Subcutaneous abdominal adipose tissue (tissue), 5 donors: Measurements from ENCODE around the gene NDFIP1.
"Not testable (repeated sequence)": the region's sequence is repeated elsewhere in the genome, so short reads cannot be mapped to it uniquely, and the experiment has no call there.

Experiments
- H3K27ac ChIP-seq: one replicate; pipeline ENCODE4 v1.7.0; 2013; ENCODE audit warnings: low read depth, mild to moderate bottlenecking, inconsistent platforms, low read length, moderate library complexity
- H3K27me3 ChIP-seq, 5 donors: one replicate each; pipeline ENCODE4 v1.7.0; 2013; ENCODE audit warnings: low read length in 5 of 5, inconsistent platforms in 1 of 5; ENCODE audit not compliant: control insufficient read depth in 5 of 5, insufficient read depth in 4 of 5
- H3K36me3 ChIP-seq, 5 donors: one replicate each; pipeline ENCODE4 v1.7.0; 2013; ENCODE audit warnings: low read length in 5 of 5; ENCODE audit not compliant: control insufficient read depth in 5 of 5, insufficient read depth in 5 of 5
- H3K4me1 ChIP-seq, 5 donors: one replicate each; pipeline ENCODE4 v1.7.0; 2013; ENCODE audit warnings: low read length in 5 of 5, mild to moderate bottlenecking in 3 of 5, moderate library complexity in 1 of 5; ENCODE audit not compliant: control insufficient read depth in 5 of 5, insufficient read depth in 5 of 5
- H3K4me3 ChIP-seq, 5 donors: one replicate each; pipeline ENCODE4 v1.7.0; 2013; ENCODE audit warnings: low read length in 5 of 5, low read depth in 1 of 5
- H3K9ac ChIP-seq, 5 donors: one replicate each; pipeline ENCODE4 v1.7.0; 2013; ENCODE audit warnings: low read length in 5 of 5, mild to moderate bottlenecking in 4 of 5, moderate library complexity in 3 of 5
- H3K9me3 ChIP-seq, 5 donors: one replicate each; pipeline ENCODE4 v1.7.0; 2013; ENCODE audit warnings: low read length in 5 of 5; ENCODE audit not compliant: control insufficient read depth in 5 of 5
- donor health status: healthy.
- donor health status: healthy.
- donor health status: healthy.
- donor health status: healthy.
- donor health status: healthy.

The NDFIP1 gene

DNA sequence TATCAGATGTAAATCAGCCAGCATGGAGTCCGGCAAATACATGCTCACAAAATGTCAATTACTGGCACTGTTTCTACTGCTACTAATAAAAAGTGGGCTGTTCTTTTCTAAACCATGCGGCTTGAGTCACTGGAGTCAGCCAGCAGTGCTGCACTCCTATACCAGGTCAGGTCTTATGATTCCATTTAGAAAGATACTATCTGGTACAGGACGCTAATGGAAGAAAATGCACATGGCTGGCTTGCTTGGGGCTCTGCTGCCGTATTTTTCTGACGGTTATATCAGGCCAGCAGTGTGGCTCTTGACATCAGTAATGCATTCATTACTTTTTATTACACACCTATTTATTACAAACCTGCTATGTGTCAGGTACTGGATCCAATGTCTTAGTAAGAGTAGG is 74.3 kb downstream of the NDFIP1 start:
- peaks cover 0 to 3% (median 0%) of the 10 kb centered on the region in 5 donors for H3K27me3 ChIP-seq
- H3K36me3 ChIP-seq = no peaks in the 10 kb centered on the region
- H3K27ac ChIP-seq = no peak overlapping the region
- H3K4me3 ChIP-seq = no peak overlapping the region
- peaks cover 0 to 26% (median 5%) of the 10 kb centered on the region in 5 donors for H3K4me1 ChIP-seq
- no peak overlapping the region for H3K9ac ChIP-seq
- H3K9me3 ChIP-seq = no peaks in the 10 kb centered on the region

GRCh38 chr5:142183561-142183960 is 75.0 kb downstream of the NDFIP1 start:
- Histone ChIP-seq H3K4me3 (no peak overlapping the region), H3K27ac (no peak overlapping the region), H3K9ac (no peak overlapping the region), H3K9me3 (no peaks in the 10 kb centered on the region), H3K4me1 (peaks cover 0 to 26% (median 5%) of the 10 kb centered on the region in 5 donors), H3K36me3 (no peaks in the 10 kb centered on the region), H3K27me3 (peaks cover 0 to 3% (median 0%) of the 10 kb centered on the region in 5 donors)

DNA sequence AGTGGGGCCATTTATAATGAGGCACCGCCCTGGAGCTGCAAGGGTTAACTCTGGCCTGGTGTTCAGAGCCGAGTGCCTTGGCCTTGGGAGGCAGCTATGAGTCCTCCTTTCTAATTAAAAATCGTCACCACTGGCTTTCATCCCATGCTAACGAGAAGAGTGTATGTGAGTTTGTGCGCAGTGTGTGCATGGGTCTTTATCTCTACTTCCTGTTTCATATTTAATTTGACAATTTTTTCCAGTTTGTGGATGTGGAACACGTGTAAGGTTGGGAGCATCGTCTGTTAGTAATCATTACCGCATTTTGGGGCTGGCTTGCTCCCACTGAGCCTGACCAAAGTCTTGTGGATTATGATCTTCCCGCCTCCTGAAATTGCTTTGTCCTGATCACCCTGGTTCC is 76.4 kb downstream of the NDFIP1 start:
- no peak overlapping the region for H3K27ac ChIP-seq
- H3K4me1 ChIP-seq = peaks cover 0 to 26% (median 5%) of the 10 kb centered on the region in 5 donors
- H3K9me3 ChIP-seq = no peaks in the 10 kb centered on the region
- no peaks in the 10 kb centered on the region for H3K36me3 ChIP-seq
- no peak overlapping the region for H3K9ac ChIP-seq
- H3K4me3 ChIP-seq = no peak overlapping the region
- H3K27me3 ChIP-seq = peaks cover 0 to 3% (median 0%) of the 10 kb centered on the region in 5 donors

DNA sequence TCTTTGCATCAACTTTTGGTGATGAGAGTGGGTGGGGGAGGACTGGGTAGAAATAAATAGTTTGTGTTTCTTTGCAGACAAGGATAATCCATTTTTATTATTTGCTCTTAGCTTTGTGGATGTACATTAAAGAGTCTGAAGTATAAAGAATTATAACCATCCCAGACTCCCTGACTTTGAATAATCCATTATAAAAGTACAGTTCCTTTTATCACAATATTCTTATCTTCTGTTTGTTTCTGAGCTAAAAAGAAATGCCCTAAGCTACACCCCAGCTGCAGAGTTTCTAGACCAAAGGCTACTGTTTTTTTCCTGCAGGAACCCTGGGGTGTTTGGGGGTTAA is 77.9 kb downstream of the NDFIP1 start:
- Histone ChIP-seq H3K4me1 (peaks cover 0 to 26% (median 5%) of the 10 kb centered on the region in 5 donors), H3K9me3 (no peaks in the 10 kb centered on the region), H3K27me3 (peaks cover 0 to 3% (median 0%) of the 10 kb centered on the region in 5 donors), H3K27ac (no peak overlapping the region), H3K36me3 (no peaks in the 10 kb centered on the region), H3K9ac (no peak overlapping the region), H3K4me3 (no peak overlapping the region)

GRCh38 chr5:142186857-142187594 is 78.4 kb downstream of the NDFIP1 start:
- Histone ChIP-seq H3K4me1 (peaks cover 0 to 26% (median 5%) of the 10 kb centered on the region in 5 donors), H3K27me3 (peaks cover 0 to 3% (median 0%) of the 10 kb centered on the region in 5 donors), H3K4me3 (no peak overlapping the region), H3K9ac (no peak overlapping the region), H3K9me3 (no peaks in the 10 kb centered on the region), H3K27ac (no peak overlapping the region), H3K36me3 (no peaks in the 10 kb centered on the region)

- H3K36me3 ChIP-seq, H3K9ac ChIP-seq, H3K4me3 ChIP-seq, H3K27me3 ChIP-seq, H3K27ac ChIP-seq, H3K9me3 ChIP-seq: not testable (repeated sequence)
- peaks cover 0 to 37% (median 16%) of the 10 kb centered on the region in 5 donors for H3K4me1 ChIP-seq
These were observed 80.1 kb downstream of the NDFIP1 start for GRCh38 chr5:142188691-142189090.

GRCh38 chr5:142189813-142190212 is 81.2 kb downstream of the NDFIP1 start:
- no peak overlapping the region for H3K4me3 ChIP-seq
- H3K27ac ChIP-seq = no peak overlapping the region
- H3K27me3 ChIP-seq = peaks cover 0 to 3% (median 0%) of the 10 kb centered on the region in 5 donors
- peaks cover 0 to 36% (median 16%) of the 10 kb centered on the region in 5 donors for H3K4me1 ChIP-seq
- no peaks in the 10 kb centered on the region for H3K36me3 ChIP-seq
- H3K9ac ChIP-seq = no peak overlapping the region
- H3K9me3 ChIP-seq = no peaks in the 10 kb centered on the region

- Histone ChIP-seq H3K36me3 (no peaks in the 10 kb centered on the region), H3K27me3 (no peaks in the 10 kb centered on the region), H3K4me1 (peaks cover 0 to 21% (median 14%) of the 10 kb centered on the region in 5 donors), H3K9ac (no peak overlapping the region), H3K4me3 (no peak overlapping the region), H3K9me3 (no peaks in the 10 kb centered on the region), H3K27ac (no peak overlapping the region)
These were observed 83.2 kb downstream of the NDFIP1 start for GRCh38 chr5:142191776-142192175.

DNA sequence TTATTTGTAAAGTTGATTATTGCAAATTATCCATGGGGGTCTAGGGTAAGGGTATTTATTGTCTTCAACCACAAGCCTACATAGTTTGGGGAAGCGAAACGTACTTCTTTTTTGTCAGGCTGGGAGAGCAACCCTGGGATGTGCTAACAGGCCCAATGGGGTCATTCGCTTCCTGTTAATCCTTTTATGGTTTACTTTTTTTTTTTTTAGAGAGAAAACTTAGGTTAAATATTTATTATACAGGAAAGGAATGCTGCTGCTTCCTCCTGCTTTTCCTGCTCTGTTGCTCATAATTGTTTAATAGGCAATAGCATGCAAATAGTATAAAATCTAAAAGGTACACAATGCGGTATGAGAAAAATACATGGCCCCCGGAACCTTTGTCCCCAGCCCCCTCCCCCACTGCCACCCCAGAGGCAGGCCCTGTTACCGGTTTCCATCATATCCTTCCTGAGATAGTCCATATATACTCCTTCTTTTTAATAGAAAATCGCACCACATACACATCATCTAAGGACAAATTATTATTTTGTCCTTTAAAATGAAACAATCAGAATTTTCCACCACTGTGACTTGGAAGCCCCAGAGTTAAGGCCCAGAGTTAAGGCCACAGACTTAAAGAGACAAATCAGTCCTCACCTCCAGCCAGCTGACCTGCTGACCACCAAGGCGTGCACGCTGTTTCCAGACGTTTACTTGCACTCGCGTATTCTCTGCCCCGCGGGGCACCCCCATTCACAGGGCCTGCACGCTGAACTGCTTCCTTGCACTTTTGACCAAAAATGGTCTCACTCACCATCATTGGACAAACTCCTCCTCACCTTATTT is 83.9 kb downstream of the NDFIP1 start:
- Histone ChIP-seq H3K9me3 (no peaks in the 10 kb centered on the region), H3K27me3 (no peaks in the 10 kb centered on the region), H3K4me3 (no peak overlapping the region), H3K36me3 (no peaks in the 10 kb centered on the region), H3K4me1 (peaks cover 0 to 17% (median 11%) of the 10 kb centered on the region in 5 donors), H3K27ac (no peak overlapping the region), H3K9ac (peak overlapping the region in 1 of 5 donors; percentile 6)

DNA sequence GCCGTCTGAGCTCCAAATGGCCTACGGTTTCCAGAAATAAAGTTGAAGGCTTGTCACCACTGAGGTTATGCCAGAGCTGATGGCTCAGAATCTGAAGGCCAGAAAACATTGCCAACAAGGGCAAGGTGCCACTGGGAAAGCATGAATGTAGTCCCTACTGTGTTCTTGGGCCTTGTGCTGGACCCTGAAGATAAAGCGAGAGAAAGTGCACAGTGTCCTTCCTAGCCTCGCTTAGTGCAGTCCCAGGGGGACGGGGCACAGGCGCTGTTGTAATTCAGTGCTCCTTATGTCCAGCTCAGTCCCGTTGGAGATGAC is 84.5 kb downstream of the NDFIP1 start:
- Histone ChIP-seq H3K9me3 (no peaks in the 10 kb centered on the region), H3K36me3 (no peaks in the 10 kb centered on the region), H3K27ac (no peak overlapping the region), H3K27me3 (no peaks in the 10 kb centered on the region), H3K4me1 (peaks cover 0 to 15% (median 11%) of the 10 kb centered on the region in 5 donors), H3K4me3 (no peak overlapping the region), H3K9ac (peak overlapping the region in 1 of 5 donors; percentile 6)
